D721Med (cell line): ENCODE measurements around the gene TLR1.
"Not testable (repeated sequence)": the region's sequence is repeated elsewhere in the genome, so short reads cannot be mapped to it uniquely, and the experiment has no call there.

Experiments used
- DNase-seq: peaks from one replicate; pipeline ENCODE4 v3.0.0; 2011; ENCODE audit warnings: low spot score; ENCODE audit not compliant: insufficient read length
- FAIRE-seq: peaks from 2 replicates; lab custom pipeline; 2011; peaks lifted over from hg19 to GRCh38; lab: Jason Lieb, UNC
- CTCF ChIP-seq: IDR thresholded peaks from 2 replicates; pipeline ENCODE4 v1.5.1; 2012; ENCODE audit warnings: mild to moderate bottlenecking, control low read depth; ENCODE audit not compliant: insufficient read depth; ENCODE audit errors: missing control alignments

Gene TLR1

GRCh38 chr4:38820329-38821061, 15.9 kb upstream of the TLR1 start:
- TF ChIP-seq CTCF, result no peak
- DNase-seq (no peak), FAIRE-seq (no peak)

- no peak for DNase-seq
- no peak for TF ChIP-seq CTCF
- FAIRE-seq, result no peak
These were observed 15.0 kb upstream of the TLR1 start for GRCh38 chr4:38819569-38819968.

GRCh38 chr4:38818441-38818976, 13.9 kb upstream of the TLR1 start:
- DNase-seq, result no peak
- FAIRE-seq, result no peak
- no peak for TF ChIP-seq CTCF

- TF ChIP-seq CTCF, result no peak
- no peak for FAIRE-seq
- DNase-seq, result no peak
These were observed 11.5 kb upstream of the TLR1 start for GRCh38 chr4:38815885-38816782.

GRCh38 chr4:38814386-38814785, 9.8 kb upstream of the TLR1 start:
- FAIRE-seq (no peak), DNase-seq (no peak)
- no peak for TF ChIP-seq CTCF

- TF ChIP-seq CTCF, result no peak
- FAIRE-seq (no peak), DNase-seq (no peak)
These were observed 6.7 kb upstream of the TLR1 start for GRCh38 chr4:38811297-38811696.

GRCh38 chr4:38807462-38807861, 2.9 kb upstream of the TLR1 start:
- FAIRE-seq, DNase-seq: not testable (repeated sequence)

- DNase-seq, FAIRE-seq: not testable (repeated sequence)
These were observed 1.7 kb upstream of the TLR1 start for GRCh38 chr4:38806251-38806650.
